PC-9 (cell line): Measurements from ENCODE around the gene SUSD1.

Experiments used
- EZH2 ChIP-seq: fragments of 200-600 bp; sonication (generic); IDR thresholded peaks from 2 replicates; pipeline ENCODE4 v1.8.0; 2017; ENCODE audit warnings: antibody characterized with exemption, low read depth
- TF ChIP-seq, protein P1 (sequence below): fragments of 200-600 bp; sonication (generic); conservative IDR thresholded peaks from 2 replicates; pipeline ENCODE4 v1.6.1; 2017; ENCODE audit warnings: mixed run types, antibody characterized with exemption, mild to moderate bottlenecking, moderate library complexity

DNA sequence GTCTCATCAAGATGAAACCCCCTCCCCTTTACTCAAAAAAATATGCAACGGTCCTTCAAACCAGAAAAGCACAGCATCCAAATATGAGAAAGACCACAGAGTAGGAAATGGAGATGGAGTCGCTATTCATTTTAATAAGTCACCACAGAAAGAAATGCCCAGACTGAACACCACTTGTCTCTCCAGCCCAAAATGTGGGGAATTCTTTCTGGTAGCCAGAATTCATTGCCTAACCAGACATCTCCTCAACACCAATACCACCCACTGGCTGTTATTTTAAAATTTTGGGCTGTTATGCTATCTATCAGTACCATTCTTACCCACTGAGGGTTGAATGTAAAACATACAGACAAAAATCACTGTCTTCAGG lies 100.1 kb downstream of the SUSD1 start:
- TF ChIP-seq, protein P1, sequence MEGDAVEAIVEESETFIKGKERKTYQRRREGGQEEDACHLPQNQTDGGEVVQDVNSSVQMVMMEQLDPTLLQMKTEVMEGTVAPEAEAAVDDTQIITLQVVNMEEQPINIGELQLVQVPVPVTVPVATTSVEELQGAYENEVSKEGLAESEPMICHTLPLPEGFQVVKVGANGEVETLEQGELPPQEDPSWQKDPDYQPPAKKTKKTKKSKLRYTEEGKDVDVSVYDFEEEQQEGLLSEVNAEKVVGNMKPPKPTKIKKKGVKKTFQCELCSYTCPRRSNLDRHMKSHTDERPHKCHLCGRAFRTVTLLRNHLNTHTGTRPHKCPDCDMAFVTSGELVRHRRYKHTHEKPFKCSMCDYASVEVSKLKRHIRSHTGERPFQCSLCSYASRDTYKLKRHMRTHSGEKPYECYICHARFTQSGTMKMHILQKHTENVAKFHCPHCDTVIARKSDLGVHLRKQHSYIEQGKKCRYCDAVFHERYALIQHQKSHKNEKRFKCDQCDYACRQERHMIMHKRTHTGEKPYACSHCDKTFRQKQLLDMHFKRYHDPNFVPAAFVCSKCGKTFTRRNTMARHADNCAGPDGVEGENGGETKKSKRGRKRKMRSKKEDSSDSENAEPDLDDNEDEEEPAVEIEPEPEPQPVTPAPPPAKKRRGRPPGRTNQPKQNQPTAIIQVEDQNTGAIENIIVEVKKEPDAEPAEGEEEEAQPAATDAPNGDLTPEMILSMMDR, result peak; percentile 4; the same call in 1 of the 2 replicates
- TF ChIP-seq EZH2, result no peak
